GM18498 (cell line): Measurements from ENCODE around the gene SLIT1.
A peak's percentile ranks its signal among the peaks of the same experiment; 100 is the strongest.

Source experiments
- ATAC-seq: cut with Tn5 transposase; IDR thresholded peaks from one replicate; pipeline ENCODE4 v1.9.1; 2021; ENCODE audit warnings: mild to moderate bottlenecking, moderate library complexity; ENCODE audit not compliant: unreplicated experiment

Gene SLIT1

DNA sequence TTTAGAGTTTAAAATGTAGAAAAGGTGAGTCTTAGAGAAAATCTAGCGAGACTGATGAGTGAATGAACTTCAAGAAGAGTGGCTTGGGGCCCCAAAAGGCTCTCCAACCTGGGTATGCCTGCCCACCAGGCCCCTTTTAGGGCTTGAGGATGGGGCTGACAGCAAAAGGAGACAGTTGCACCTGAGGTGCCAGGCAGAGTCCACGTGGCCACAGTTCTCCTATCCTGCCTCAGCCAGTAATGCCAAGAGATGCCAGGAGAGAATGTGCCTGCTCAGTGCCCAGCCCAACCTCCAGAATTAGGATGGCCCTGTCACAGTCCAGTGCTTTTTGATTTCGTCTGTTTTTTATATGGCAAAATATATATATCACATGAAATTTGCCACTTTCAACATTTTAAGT lies 156.5 kb downstream of the SLIT1 start:
- no peak for ATAC-seq

DNA sequence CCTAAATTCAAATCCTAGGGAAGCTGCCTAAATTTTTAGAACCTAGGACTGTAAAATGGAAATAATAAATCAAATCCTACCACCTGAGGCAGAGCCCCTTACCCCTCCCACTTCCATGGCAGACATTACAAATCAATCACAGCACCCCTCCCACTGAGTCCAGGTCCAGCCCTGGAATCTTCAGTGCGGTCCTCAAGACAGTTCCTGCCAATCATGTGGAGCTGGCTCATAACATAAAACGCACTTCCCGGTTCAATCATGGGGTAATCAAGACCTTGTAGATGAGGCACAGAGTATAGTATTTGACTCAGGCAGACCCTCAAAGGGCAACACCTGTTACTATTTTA lies 157.0 kb downstream of the SLIT1 start:
- no peak for ATAC-seq

- no peak for ATAC-seq
These were observed 157.5 kb downstream of the SLIT1 start for GRCh38 chr10:97028126-97028831.

DNA sequence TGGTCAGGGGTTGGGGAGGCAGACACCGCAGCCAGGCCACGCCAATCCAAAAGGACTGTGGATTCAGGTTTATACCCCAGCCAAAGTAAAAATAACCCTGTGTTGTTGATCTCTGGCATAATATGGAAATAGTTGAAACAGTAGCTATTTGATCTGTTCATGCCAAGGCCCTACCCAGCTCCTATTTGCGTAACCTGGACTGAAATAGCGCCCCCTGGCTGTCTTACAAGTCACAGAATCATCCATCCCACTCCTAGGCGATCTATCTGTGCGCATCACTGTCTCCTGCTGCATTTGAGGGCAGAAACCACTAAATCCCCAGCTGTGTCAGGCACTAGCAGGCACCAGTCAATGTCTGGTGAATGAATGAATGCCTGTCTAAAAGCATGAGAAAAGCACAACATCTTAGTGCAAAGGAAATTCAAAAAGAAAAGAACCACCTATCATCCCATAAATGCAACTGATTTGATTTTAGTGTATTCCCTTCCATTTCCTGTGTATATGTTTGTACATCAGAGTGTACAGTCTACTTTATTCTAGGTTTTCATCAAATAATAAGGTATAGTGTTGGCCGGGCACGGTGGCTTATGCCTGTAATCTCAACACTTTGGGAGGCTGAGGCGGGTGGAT lies 160.0 kb downstream of the SLIT1 start:
- no peak for ATAC-seq

DNA sequence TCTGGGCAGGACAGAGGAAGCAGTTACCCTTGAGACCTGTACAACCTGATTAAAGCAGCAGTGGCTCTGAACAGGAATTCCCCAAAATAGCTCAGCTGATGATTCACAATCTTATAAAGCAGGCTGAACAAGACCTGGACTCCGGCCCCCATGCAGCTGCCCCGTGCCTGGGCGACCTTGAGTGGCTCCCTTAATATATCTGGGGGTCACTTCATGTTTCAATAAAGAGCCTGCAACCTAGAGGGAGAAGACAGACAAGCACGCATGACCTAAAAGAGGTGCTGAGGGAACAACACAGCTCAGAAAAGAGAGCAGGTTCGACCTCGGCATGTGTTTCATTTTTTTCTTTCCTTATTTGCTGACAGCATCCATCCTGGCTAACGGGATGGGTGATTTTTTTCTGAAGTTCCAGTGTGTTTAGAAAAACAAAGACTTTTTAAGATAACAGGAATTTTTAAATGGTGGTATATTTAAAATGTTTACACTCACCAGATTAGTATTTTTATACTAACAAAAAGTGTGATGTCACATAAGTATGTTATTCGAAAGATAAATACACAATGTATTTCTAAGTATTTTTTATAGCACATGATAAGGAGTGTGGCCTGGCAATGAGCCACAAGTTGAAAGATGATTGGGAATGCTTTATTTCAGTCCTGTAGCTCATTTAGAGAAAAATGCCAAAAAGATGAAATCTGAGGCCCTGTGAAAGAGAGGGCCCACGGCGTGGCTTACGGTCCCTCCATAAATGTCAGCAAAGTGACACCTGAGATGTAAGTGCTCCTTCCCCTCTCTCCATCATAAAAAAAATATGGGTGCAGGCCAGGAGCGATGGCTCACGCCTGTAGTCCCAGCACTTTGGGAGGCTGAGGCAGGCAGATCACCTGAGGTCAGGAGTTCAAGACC lies 161.3 kb downstream of the SLIT1 start:
- no peak for ATAC-seq

GRCh38 chr10:97023401-97024167 lies 162.2 kb downstream of the SLIT1 start:
- no peak for ATAC-seq

DNA sequence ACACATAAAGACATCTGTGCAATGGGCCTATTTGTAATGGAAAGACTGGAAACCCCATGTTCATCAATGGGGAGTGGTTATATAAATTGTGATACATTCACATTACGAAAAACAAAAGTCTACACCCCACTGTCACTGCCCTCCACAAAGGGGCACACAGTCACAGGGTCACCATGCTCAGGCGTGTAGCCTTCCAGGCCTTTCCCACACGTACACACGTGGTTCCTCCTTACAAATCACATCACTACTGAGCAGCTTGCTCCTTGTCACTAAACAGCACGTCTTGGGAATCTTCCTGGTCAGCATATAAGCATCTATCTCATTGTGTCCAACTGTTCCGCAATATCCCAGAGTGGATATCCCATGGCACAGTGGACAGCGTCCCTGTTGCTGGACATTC lies 163.1 kb downstream of the SLIT1 start:
- no peak for ATAC-seq

DNA sequence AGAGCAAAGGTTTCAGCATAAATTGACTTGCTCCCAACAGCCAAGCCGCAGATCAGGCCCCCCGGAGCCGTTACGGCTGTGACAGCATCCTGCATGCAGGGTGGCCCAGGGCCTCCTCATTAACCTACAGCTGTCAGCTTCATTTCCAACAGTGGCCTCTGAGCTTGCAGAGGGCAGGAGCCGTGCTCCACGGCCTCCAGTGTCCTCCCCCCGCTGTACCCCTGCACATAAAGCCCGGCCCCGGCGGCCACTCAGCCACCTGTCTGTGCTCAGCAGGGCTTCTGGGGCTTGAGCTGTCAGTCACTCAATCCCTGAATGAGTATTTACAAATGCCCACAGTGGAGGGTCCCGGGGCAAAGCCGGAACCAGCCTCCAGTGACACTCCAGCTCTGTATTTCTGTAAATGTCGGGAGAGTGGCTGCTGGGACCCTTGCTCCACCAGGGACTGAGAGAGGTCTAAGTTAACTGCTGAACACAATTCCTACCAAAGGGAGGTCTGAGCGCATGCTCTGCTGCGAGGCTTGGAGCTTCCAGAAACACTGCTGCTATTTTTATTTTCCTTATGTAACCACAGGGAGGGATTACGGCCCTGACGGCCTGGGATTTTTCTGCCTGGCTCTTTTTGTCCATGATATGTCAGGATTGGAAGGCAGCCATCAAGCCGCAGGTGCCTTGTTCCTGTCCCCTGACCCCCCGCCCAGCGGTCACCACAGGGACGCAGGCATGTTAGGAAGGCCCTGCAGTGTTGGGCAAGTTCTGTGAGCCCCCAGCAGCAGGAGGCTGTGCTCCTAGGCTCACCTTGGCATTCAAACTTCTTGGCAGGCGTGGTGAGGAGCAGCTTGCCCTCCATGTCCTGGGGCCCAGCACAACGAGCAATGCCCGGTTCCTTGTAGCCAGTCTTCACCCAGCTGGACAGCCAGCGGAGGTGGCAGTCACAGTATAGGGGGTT lies 165.0 kb downstream of the SLIT1 start:
- ATAC-seq, result no peak

GRCh38 chr10:97019213-97019844 lies 166.4 kb downstream of the SLIT1 start:
- ATAC-seq, result no peak

GRCh38 chr10:97018251-97019212 lies 167.2 kb downstream of the SLIT1 start:
- ATAC-seq, result no peak

DNA sequence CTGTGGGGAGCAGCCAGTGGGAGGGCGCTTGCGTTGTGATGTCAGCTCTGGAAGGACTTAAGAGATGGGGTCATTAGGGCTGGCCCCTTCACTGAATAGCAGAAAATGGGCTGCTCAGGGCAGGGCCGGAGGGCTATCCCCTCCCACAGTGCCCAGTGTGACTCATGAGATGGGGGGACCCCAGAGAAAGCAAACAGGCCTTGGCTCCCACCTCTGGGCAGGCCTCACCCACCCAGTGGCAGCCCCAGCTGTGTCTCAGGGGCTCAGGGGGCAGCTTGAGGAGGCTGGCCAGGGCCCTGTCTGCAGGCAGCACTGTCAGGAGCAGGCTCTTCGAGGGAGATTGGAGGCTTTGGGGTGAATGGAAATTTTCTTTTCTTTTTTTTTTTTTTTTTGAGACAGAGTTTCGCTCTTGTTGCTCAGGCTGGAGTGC lies 168.3 kb downstream of the SLIT1 start:
- no peak for ATAC-seq

DNA sequence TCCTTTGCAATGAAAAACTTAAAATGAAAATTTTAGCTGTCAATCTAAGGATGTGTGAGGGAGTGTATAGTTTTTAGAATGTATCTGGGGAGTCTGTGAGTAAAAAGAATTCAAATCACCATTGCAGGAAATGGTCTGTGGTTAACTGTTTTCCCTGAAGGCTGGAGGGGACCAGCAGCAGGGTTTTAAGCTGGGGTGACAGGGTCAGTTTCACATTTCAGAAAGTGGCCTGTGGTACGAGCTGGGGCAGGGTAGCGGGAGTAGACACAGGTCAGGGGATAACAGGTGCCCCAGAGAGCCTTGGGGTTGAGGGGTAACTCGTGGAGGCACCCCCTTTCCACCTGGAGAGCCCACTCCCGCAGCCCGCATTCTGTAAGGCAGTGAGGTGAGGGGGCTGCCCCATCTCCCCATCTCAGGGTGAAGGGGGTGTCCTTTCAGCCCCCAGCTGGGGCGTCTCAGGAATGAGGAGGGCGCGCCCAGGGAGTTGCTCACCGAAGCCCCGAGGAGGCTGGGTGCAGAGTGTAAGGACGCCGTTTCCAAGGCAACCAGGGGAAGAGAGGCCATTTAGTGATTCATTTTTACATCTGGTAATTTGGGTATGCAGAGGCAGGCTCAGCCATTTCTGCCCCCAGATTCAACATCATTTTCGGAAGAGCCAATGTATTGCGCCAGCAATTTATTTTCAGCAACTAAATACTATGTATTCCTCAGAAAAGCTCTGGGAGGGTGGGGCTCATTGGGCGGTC lies 168.9 kb downstream of the SLIT1 start:
- ATAC-seq, result peak; percentile 72

DNA sequence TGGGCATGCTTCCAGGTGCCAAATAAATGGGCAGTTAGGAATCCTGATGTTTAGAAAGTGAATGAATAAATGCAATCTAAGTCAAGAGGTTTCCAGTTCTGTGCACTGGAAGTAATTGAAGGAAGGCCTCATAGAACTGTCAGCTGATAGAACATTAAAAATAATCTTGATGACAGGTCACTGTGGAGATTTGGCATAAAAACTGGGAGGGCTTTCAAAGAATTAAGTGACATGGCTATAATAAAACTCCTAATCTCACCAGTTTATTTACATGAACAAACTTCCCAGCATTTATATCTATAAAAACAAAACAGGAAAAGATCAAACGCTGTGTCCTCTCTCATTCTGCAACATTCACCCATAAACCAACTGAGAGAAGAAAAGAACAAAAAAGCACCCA lies 170.5 kb downstream of the SLIT1 start:
- ATAC-seq, result no peak

DNA sequence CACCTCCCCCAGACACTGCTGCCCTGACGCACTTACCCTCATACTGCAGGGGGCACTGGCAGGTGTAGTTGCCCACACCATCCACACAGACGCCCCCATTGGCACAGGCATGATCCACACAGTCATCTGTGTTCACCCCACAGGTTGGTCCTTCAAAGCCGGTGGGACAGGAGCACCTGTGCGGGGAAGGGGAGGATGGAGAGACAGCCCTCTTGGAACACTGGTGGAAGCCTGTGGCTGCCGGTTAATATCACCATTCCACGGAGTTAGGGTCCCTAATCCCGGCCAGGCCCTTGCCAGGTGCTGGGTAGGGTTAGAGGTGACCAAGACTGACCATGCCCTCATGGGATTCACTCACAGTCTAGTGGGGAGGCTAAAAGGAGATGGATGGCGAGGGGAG lies 171.8 kb downstream of the SLIT1 start:
- ATAC-seq, result no peak

DNA sequence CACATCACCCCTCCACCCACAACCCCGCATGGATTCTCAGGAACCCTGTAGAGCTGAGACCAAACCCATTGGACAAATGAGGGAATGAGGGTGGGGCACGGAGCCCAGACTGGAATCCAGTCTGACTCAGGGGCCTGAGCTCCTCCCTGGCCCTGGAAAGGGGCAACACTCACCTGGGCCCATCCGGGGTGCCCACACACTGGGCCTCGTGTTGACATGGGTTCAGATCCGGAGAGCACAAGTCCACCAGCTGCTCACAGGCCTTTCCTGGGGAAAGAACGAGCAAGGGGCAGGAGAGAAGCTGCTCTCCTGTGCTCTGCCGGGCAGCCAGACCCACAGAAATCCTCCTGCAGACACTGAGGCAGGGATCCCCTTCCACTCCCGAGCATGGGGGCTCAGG lies 172.2 kb downstream of the SLIT1 start:
- ATAC-seq, result no peak

DNA sequence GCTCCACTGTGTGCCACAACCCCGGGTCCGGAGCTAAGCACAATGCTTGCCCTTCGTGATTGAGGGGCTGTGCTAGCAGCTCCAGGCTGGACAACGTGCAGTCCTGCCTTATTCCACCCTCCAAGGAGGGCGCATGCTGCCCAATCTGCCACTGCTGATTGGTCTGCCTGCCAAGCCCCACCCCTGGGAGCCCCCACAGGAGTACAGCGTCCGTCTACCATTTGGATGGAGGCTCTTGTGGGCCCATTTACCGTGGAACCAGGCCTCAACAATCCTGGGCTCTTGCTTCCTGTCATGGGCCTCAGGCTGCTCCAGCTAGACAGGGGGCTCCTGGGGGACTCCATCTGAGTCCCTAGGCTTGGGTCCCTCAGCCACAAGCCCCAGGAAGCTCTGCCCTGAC lies 173.3 kb downstream of the SLIT1 start:
- no peak for ATAC-seq

- no peak for ATAC-seq
These were observed 174.4 kb downstream of the SLIT1 start for GRCh38 chr10:97011397-97011796.
